ENCODE measurements around the gene CEP70.

The CEP70 gene

GRCh38 chr3:138445236-138445635 lies 148.8 kb downstream of the CEP70 start:
- ATAC-seq = no peak

More at GRCh38 chr3:138445236-138445635, 148.8 kb downstream of the CEP70 start:
- TF ChIP-seq RARB (CRISPR knock-in tag; IDR thresholded peaks at IDR 0.05) = no peak
- TF ChIP-seq, protein P1, sequence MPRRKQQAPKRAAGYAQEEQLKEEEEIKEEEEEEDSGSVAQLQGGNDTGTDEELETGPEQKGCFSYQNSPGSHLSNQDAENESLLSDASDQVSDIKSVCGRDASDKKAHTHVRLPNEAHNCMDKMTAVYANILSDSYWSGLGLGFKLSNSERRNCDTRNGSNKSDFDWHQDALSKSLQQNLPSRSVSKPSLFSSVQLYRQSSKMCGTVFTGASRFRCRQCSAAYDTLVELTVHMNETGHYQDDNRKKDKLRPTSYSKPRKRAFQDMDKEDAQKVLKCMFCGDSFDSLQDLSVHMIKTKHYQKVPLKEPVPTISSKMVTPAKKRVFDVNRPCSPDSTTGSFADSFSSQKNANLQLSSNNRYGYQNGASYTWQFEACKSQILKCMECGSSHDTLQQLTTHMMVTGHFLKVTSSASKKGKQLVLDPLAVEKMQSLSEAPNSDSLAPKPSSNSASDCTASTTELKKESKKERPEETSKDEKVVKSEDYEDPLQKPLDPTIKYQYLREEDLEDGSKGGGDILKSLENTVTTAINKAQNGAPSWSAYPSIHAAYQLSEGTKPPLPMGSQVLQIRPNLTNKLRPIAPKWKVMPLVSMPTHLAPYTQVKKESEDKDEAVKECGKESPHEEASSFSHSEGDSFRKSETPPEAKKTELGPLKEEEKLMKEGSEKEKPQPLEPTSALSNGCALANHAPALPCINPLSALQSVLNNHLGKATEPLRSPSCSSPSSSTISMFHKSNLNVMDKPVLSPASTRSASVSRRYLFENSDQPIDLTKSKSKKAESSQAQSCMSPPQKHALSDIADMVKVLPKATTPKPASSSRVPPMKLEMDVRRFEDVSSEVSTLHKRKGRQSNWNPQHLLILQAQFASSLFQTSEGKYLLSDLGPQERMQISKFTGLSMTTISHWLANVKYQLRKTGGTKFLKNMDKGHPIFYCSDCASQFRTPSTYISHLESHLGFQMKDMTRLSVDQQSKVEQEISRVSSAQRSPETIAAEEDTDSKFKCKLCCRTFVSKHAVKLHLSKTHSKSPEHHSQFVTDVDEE (CRISPR knock-in tag; IDR thresholded peaks at IDR 0.05) = no peak
- no peak for TF ChIP-seq ZNF8 (CRISPR knock-in tag; IDR thresholded peaks at IDR 0.05)
- no peak for TF ChIP-seq CSDC2 (CRISPR knock-in tag; IDR thresholded peaks at IDR 0.05)
- no peak for TF ChIP-seq ESRRG (CRISPR knock-in tag; IDR thresholded peaks at IDR 0.05)
- TF ChIP-seq OSR1 (CRISPR knock-in tag; IDR thresholded peaks at IDR 0.05) = no peak
- TF ChIP-seq BACH2 (CRISPR knock-in tag; IDR thresholded peaks at IDR 0.05; ENCODE audit: borderline replicate concordance) = no peak
- TF ChIP-seq ZNF565 (CRISPR knock-in tag; conservative IDR thresholded peaks at IDR 0.05; ENCODE audit: low read depth) = no peak
